ENCODE results near the gene CLEC4F.

DNA sequence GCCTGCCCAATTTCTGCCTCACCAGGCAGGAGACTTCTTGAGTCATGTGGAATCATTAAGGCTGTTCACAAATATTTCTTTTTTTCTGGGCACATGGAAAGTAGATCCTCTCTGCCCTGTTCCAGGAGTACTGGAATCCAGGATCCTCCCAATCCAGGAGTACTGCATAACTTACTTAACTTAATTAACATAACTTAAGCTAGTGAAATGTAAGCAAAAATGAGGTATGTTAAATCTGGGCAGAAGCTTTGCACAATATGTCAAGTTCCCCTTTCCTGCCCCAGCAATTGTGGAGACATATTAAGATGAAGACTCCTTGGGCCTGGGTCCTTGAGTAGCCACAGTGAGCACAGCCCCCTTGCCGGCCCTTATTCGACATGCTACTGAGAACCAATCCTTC lies 12.0 kb upstream of the CLEC4F start:
- TF ChIP-seq SMC3 (IDR thresholded peaks at IDR 0.05; ENCODE audit: low read length) (no peak), ZNF615 (CRISPR knock-in tag; IDR thresholded peaks at IDR 0.05; ENCODE audit: borderline replicate concordance) (no peak), ZFP36L2 (CRISPR knock-in tag; IDR thresholded peaks at IDR 0.05) (no peak), PHB2 (IDR thresholded peaks at IDR 0.05; ENCODE audit: partially characterized antibody) (no peak), HOXA7 (CRISPR knock-in tag; IDR thresholded peaks at IDR 0.05) (no peak)
- TF ChIP-seq, protein P1, sequence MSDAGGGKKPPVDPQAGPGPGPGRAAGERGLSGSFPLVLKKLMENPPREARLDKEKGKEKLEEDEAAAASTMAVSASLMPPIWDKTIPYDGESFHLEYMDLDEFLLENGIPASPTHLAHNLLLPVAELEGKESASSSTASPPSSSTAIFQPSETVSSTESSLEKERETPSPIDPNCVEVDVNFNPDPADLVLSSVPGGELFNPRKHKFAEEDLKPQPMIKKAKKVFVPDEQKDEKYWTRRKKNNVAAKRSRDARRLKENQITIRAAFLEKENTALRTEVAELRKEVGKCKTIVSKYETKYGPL (CRISPR knock-in tag; IDR thresholded peaks at IDR 0.05) = no peak

Measured in HepG2 (cell line).